WTC11 (cell line): Measurements from ENCODE around the gene MYO5B.

Experiments used
- FOXJ3 ChIP-seq: sonication (generic); formaldehyde crosslinking; IDR thresholded peaks from 2 replicates; pipeline ENCODE4 v1.9.0; 2021; ENCODE audit warnings: missing genetic modification reagents, mild to moderate bottlenecking, borderline replicate concordance
- MYBL2 ChIP-seq: sonication (generic); formaldehyde crosslinking; IDR thresholded peaks from 2 replicates; pipeline ENCODE4 v1.8.1; 2023; ENCODE audit warnings: mild to moderate bottlenecking, moderate library complexity, missing genetic modification reagents
- NR3C1 ChIP-seq: sonication (generic); formaldehyde crosslinking; conservative IDR thresholded peaks from 2 replicates; pipeline ENCODE4 v1.8.1; 2023; ENCODE audit warnings: low read depth, mild to moderate bottlenecking, missing genetic modification reagents
- SP1 ChIP-seq: sonication (generic); formaldehyde crosslinking; conservative IDR thresholded peaks from 2 replicates; pipeline ENCODE4 v1.8.1; 2022; ENCODE audit warnings: missing genetic modification reagents
- TF ChIP-seq, protein P1 (sequence below): fragments of 200-600 bp; IDR thresholded peaks from 2 replicates; pipeline ENCODE4 v1.8.0; 2022; ENCODE audit warnings: antibody characterized with exemption
- TF ChIP-seq, protein P2 (sequence below): sonication (generic); formaldehyde crosslinking; conservative IDR thresholded peaks from 2 replicates; pipeline ENCODE4 v1.8.1; 2022; ENCODE audit warnings: mild to moderate bottlenecking, missing genetic modification reagents
- TF ChIP-seq, protein P3 (sequence below): sonication (generic); formaldehyde crosslinking; IDR thresholded peaks from 2 replicates; pipeline ENCODE4 v1.8.1; 2023; ENCODE audit warnings: mild to moderate bottlenecking, missing genetic modification reagents

DNA sequence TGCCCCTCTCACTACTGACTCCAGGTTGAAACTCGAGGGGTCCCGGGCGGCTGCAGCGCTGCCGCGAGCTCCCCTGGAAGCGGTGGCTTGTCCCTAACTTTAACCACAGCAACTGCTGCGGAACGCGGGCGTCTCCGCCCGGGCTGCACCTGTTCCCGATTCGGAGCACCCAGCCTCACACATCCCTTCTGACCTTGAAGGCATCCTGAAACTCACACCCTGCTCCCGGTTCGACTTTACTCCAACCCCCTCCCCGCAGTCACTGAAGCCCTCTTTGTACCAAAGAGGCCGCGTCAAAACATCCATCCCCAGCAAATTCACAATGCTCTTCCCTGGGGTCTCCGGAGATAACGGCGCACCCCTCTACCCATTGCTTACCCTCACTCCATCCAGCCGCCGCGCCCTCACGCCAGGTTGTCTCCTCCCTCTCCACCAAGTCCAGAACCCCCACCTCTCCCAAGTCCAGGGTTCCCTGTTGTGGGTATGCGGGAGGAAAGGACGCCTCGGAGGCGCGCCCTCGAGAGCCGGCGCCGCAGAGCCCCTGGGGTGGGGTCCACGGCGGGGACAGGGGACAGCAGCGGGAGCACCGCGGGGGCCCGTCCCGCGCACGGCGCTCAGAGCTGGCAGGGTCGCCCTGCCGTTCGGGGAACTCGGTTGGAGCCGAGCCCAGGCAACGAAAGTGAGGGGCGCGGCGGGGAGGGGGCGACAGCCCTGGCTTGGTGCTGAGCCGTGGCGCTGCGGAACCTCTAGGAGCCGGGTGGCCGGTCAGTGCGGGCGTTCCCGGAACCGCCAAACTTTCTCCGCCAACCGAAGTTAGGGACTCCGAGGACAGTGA, 934 bp downstream of the MYO5B start:
- TF ChIP-seq SP1 (CRISPR knock-in tag) = no peak
- TF ChIP-seq, protein P1, sequence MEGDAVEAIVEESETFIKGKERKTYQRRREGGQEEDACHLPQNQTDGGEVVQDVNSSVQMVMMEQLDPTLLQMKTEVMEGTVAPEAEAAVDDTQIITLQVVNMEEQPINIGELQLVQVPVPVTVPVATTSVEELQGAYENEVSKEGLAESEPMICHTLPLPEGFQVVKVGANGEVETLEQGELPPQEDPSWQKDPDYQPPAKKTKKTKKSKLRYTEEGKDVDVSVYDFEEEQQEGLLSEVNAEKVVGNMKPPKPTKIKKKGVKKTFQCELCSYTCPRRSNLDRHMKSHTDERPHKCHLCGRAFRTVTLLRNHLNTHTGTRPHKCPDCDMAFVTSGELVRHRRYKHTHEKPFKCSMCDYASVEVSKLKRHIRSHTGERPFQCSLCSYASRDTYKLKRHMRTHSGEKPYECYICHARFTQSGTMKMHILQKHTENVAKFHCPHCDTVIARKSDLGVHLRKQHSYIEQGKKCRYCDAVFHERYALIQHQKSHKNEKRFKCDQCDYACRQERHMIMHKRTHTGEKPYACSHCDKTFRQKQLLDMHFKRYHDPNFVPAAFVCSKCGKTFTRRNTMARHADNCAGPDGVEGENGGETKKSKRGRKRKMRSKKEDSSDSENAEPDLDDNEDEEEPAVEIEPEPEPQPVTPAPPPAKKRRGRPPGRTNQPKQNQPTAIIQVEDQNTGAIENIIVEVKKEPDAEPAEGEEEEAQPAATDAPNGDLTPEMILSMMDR = no peak
- no peak for TF ChIP-seq FOXJ3
- TF ChIP-seq, protein P2, sequence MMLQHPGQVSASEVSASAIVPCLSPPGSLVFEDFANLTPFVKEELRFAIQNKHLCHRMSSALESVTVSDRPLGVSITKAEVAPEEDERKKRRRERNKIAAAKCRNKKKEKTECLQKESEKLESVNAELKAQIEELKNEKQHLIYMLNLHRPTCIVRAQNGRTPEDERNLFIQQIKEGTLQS = no peak
- TF ChIP-seq MYBL2 = no peak
- TF ChIP-seq, protein P3, sequence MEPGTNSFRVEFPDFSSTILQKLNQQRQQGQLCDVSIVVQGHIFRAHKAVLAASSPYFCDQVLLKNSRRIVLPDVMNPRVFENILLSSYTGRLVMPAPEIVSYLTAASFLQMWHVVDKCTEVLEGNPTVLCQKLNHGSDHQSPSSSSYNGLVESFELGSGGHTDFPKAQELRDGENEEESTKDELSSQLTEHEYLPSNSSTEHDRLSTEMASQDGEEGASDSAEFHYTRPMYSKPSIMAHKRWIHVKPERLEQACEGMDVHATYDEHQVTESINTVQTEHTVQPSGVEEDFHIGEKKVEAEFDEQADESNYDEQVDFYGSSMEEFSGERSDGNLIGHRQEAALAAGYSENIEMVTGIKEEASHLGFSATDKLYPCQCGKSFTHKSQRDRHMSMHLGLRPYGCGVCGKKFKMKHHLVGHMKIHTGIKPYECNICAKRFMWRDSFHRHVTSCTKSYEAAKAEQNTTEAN (CRISPR knock-in tag) = no peak
- no peak for TF ChIP-seq NR3C1 (CRISPR knock-in tag)
